Brain pericyte (primary cell): ENCODE measurements around the gene XKR7.

Source experiments
- DNase-seq: peaks from one replicate; pipeline ENCODE4 v3.0.0-alpha.2; 2012; ENCODE audit warnings: low read depth, low spot score

The XKR7 gene

GRCh38 chr20:32037929-32038328 lies 70.0 kb downstream of the XKR7 start:
- DNase-seq: no peak

- no peak for DNase-seq
Observed at GRCh38 chr20:32040142-32040953, 72.4 kb downstream of the XKR7 start.

- no peak for DNase-seq
Observed at GRCh38 chr20:32045999-32046398, 78.0 kb downstream of the XKR7 start.

- DNase-seq: no peak
Observed at GRCh38 chr20:32050324-32050841, 82.4 kb downstream of the XKR7 start.

- DNase-seq: no peak
Observed at GRCh38 chr20:32050851-32051556, 83.1 kb downstream of the XKR7 start.

- DNase-seq: no peak
Observed at GRCh38 chr20:32051720-32052089, 83.8 kb downstream of the XKR7 start.

- DNase-seq: no peak
Observed at GRCh38 chr20:32052090-32052777, 84.3 kb downstream of the XKR7 start, which contains the start of gene HCK. TSS of gene HCK (plus strand) at chr20:32052242.

GRCh38 chr20:32052778-32053362 lies 84.9 kb downstream of the XKR7 start:
- no peak for DNase-seq
